Suppressor macrophage (primary cell): ENCODE results near the gene ALK.
A peak's percentile ranks its signal among the peaks of the same experiment; 100 is the strongest.

Source experiments
- DNase-seq, 4 experiments: peaks; one replicate each; pipeline ENCODE4 v3.0.0-alpha.2; 2020 to 2022

The ALK gene

DNA sequence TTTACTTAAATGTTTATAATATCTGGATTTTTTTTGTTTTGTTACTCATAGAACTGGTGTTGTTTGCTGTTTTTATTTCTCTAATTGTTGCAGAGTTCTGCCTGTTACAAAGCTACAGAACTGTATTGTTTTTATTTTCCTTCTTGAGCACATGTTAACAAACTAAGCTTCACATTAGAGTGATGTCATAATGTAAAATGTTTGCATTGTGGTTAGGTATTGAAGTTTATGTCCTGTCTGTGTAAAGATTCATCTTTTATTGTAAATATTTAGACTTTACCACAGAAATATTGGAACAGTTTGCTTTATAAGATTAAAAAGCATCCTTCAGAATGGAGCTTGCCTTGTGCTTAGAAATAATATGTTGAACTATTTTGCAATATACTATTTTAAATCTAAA is 738.5 kb downstream of the ALK start:
- no peak for DNase-seq

DNA sequence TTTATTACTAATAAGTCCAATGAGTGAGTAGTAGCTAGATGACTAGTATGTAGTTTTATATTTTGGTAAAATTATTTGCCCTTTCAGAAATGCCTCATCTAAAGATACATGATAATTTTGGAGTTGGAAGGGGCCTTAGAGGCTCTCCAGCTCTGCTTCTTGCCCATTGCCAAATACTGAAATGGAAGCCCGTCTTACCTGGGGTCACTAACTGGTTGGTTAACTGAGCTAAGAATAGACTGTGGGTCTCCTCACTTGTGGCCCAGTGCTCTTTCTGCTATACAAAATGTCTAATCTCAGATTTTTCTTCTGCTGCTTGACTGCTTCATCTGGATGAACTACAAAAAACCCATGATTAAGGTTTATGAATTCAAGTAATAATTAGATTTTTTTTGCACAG is 739.1 kb downstream of the ALK start:
- no peak for DNase-seq

DNA sequence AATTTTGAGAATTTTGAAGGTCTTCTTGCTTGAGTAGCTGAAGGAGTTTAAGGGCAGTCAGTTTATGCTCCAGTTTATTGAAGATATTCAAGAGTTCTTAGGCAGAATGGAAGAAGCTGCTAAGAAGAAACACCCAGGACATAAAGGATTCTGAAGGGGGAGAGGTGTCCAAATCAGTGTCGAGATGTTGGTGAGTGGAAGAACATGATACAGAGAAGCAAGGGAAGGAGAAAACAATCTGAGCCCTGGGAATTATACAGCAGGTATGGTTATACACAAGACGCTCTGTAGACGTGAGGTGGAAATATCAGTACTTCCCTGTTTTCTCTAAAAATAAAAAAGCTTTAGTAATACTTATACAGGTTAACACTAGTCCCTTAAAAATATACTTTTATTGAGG is 746.0 kb downstream of the ALK start:
- DNase-seq, result no peak

- no peak for DNase-seq
Measured at GRCh38 chr2:29174937-29175336, 746.4 kb downstream of the ALK start.

DNA sequence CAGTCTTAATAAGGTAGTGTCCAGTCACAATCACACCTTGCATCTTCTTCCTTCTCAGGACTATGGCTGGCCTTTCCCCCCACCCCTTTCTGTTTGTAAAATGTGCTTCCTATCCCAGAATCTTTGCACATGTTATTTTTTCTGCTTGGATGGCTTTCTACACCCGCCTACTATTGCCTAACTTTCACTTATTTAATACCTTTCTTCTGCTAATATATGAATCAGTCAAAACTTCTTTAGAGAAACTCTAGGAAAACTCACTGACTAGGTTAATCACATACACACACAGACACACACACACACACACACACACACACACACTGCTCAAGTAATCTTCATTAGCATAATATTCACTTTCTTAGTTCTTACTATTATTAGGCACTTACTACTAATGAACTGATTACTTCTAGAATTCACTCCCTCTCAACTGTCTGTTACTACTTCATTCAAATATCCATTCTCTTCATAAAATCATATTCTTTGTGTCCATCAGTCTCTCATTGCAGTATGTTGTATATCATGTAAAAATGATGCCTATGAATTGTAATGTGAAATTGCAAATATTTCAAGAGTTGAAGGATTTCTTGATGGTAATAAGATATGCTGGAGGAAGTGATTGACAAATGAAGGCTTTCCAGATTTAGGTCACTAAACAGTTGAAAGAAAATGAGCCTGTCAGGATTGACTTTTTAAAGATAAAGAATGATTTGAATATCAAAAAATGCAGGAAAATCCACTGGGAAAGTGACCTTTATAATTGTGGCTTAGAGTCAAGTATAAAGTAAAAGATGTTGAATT is 754.9 kb downstream of the ALK start:
- DNase-seq, result no peak

- DNase-seq, result no peak
Measured at GRCh38 chr2:29165362-29166241, 755.8 kb downstream of the ALK start.

GRCh38 chr2:29164091-29164846 is 757.1 kb downstream of the ALK start:
- peak in 2 of 4 experiments; percentile 4 to 7 for DNase-seq

- DNase-seq, result no peak
Measured at GRCh38 chr2:29162204-29162928, 759.0 kb downstream of the ALK start.

- no peak for DNase-seq
Measured at GRCh38 chr2:29160184-29160583, 761.2 kb downstream of the ALK start.

DNA sequence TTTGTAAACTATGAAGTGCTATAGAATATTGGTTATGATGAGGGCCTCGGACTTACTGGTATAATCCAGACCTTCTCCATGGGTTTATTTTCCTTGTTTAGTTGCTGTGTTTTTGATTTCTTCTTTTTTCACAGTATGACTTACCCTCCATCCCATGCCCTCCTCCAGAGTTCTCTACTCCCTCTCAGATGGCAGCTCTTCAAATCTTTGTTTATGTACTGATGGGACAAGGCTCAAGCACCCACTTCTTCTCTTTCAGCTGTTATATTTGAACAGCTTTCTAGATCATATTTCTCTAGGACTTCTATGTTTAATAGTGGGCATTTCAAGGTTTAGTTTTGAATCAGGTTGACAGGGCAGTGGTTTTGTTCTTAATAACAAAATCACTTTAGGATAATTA is 762.3 kb downstream of the ALK start:
- no peak for DNase-seq

DNA sequence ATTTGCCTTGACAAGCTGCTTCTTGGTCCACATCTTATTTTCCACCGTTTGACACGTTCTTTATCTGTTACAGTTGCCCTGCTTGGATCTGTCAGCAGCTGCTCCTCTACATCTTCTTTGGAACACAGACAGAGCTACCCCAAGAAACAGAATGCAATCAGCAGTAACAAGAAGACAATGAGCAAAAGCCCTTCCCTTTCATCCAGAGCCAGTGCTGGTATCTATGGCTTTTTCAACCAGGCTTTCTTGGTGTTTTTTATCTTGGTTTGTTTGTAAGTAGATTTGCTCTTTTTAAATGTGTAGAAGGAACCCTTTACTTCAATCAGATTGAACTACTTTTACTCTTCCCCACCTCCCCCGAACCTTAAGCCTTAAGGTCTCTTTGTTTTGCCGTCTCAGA is 764.3 kb downstream of the ALK start:
- DNase-seq, result no peak

- no peak for DNase-seq
Measured at GRCh38 chr2:29155578-29155977, 765.8 kb downstream of the ALK start.

DNA sequence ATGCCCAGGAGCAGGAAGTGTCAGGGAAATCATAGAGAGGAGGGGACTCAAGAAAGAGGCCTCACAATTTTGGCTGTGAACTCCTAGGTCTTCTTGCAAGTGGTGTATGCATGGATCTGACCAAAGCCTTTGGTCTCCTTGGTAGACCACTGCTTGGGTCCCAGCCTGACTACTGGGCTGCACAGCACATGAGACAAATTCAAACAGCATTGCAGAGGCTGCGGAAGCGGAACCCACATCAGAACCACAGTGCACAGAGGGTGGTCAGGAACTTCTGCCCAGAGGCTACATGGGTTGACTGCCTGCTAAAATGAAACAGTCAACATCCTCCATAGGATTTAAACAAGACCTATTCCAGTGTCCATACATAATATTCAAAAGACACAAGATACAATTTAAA is 766.8 kb downstream of the ALK start:
- no peak for DNase-seq

DNA sequence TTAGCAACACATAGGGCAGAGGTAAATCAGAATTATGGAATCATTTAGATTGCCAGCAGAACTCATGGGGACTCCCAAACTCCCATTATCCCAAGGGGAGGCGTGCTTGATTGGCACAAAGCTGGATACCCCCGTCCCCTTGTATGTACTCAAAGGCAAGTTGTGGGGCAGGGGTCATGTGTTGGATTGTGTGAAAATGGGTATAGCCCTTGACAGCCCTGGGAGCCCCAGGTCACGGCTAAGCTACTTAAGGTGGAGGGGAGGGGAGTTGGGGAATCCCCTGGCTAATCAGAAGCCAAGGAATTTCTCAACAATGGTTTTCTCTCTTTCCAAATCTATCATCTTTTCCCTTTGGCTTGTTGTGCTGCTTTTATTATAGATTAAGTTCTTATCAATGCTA is 773.4 kb downstream of the ALK start:
- no peak for DNase-seq

DNA sequence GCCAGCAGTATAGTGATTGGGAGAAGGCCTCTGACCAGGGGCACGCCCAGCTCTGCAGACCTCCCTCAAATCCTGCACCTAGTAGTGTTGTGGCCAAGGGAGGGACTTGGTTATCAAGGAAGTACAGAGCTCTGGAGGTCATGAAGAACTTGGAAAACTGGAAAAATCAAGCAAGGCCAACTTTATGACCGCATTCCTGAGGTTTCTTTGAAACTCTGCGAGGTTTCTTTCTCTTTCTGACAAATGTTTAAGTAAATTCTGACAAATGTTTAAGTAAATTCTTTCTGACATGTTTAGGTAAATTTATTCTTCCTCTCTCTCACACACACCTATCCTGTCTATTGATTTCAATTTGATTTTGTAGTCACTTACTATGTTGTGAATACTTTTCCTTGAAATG is 775.2 kb downstream of the ALK start:
- DNase-seq, result no peak

DNA sequence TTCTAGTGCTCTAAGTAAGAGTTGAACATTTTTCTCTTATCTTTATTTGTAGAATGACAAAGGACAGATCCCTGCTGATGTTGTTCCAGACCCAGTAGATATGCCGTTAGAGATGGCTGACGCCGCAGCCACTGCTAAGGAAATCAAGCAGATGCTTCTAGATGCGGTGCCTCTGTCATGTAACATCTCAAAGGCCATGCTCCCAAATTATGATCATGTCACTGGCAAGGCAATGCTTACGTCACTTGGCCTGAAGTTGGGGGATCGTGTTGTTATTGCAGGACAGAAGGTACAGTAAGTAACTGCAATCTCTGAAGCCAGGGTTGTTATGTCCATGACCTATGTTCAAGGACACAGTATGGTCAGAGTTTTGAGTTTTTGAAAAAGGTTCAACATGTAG is 777.7 kb downstream of the ALK start:
- DNase-seq, result no peak
